AG09319 (cell line): ENCODE results near the gene NCAPD2.
"Not testable (repeated sequence)": the region's sequence is repeated elsewhere in the genome, so short reads cannot be mapped to it uniquely, and the experiment has no call there.

Source experiments
- DNase-seq: peaks from one replicate; pipeline ENCODE4 v3.0.0-alpha.2; 2010; ENCODE audit warnings: low read depth; ENCODE audit errors: extremely low read depth
- CTCF ChIP-seq: IDR thresholded peaks from 2 replicates; pipeline ENCODE4 v1.5.1; 2011; ENCODE audit warnings: low read depth, mild to moderate bottlenecking, inconsistent platforms, low read length, moderate library complexity

NCAPD2 gene

GRCh38 chr12:6468283-6468575, 25.7 kb upstream of the NCAPD2 start:
- no peak for TF ChIP-seq CTCF
- DNase-seq: no peak

GRCh38 chr12:6469092-6469491, 24.8 kb upstream of the NCAPD2 start:
- TF ChIP-seq CTCF: no peak
- no peak for DNase-seq

GRCh38 chr12:6469609-6470374, 24.1 kb upstream of the NCAPD2 start:
- no peak for TF ChIP-seq CTCF

GRCh38 chr12:6470375-6471163, 23.3 kb upstream of the NCAPD2 start, which contains the start of gene VAMP1:
Gene VAMP1 (minus strand): TSS chr12:6470677. CDS start chr12:6470531, 146 bp downstream.
- DNase-seq: peak; percentile 89

More at GRCh38 chr12:6469609-6470374, 24.1 kb upstream of the NCAPD2 start:
- DNase-seq: no peak

GRCh38 chr12:6471989-6472360, 21.9 kb upstream of the NCAPD2 start:
- no peak for TF ChIP-seq CTCF
- no peak for DNase-seq

More at GRCh38 chr12:6470375-6471163, 23.3 kb upstream of the NCAPD2 start, which contains the start of gene VAMP1:
- TF ChIP-seq CTCF: no peak; the same call in 1 of the 2 replicates

- TF ChIP-seq CTCF: no peak
- DNase-seq: no peak
These were observed 21.4 kb upstream of the NCAPD2 start for GRCh38 chr12:6472491-6472890.

GRCh38 chr12:6475233-6475975, 18.5 kb upstream of the NCAPD2 start:
- not testable (repeated sequence) for DNase-seq
